Fibroblast of skin of abdomen (primary cell): ENCODE results near the gene CFAP97D1.
A peak's percentile ranks its signal among the peaks of the same experiment; 100 is the strongest.
"Not testable (repeated sequence)": the region's sequence is repeated elsewhere in the genome, so short reads cannot be mapped to it uniquely, and the experiment has no call there.

Experiments
- DNase-seq: peaks from one replicate; pipeline ENCODE4 v3.0.0-alpha.2; 2013

Gene CFAP97D1

GRCh38 chr17:43768382-43768781, 11.9 kb upstream of the CFAP97D1 start:
- no peak for DNase-seq

- DNase-seq = no peak
These were observed 11.3 kb upstream of the CFAP97D1 start for GRCh38 chr17:43768943-43769342.

GRCh38 chr17:43769426-43769825, 10.8 kb upstream of the CFAP97D1 start:
- no peak for DNase-seq

- no peak for DNase-seq
These were observed 10.4 kb upstream of the CFAP97D1 start for GRCh38 chr17:43769859-43770258.

GRCh38 chr17:43770957-43771356, 9.3 kb upstream of the CFAP97D1 start:
- DNase-seq = no peak

- no peak for DNase-seq
These were observed 8.8 kb upstream of the CFAP97D1 start for GRCh38 chr17:43771463-43771862.

- DNase-seq = no peak
These were observed 7.2 kb upstream of the CFAP97D1 start for GRCh38 chr17:43772877-43773648.

- DNase-seq = no peak
These were observed 5.7 kb upstream of the CFAP97D1 start for GRCh38 chr17:43774304-43775250.

GRCh38 chr17:43778337-43779144, 1.7 kb upstream of the CFAP97D1 start, which contains the start of gene DUSP3:
TSS of gene DUSP3 (minus strand) at chr17:43778977. CDS start at chr17:43778924, 53 bp downstream.
- DNase-seq = peak; percentile 87

GRCh38 chr17:43779145-43780125, 800 bp upstream of the CFAP97D1 start:
- peak; percentile 17 for DNase-seq

- no peak for DNase-seq
These were observed 2.9 kb downstream of the CFAP97D1 start for GRCh38 chr17:43782913-43783680.

- peak; percentile 93 for DNase-seq
These were observed 3.8 kb downstream of the CFAP97D1 start for GRCh38 chr17:43784068-43784467.

GRCh38 chr17:43784628-43785101, 4.4 kb downstream of the CFAP97D1 start:
- peak; percentile 80 for DNase-seq

- no peak for DNase-seq
These were observed 7.5 kb downstream of the CFAP97D1 start for GRCh38 chr17:43787728-43788127.

- no peak for DNase-seq
These were observed 8.3 kb downstream of the CFAP97D1 start for GRCh38 chr17:43788540-43788939.

- no peak for DNase-seq
These were observed 9.2 kb downstream of the CFAP97D1 start for GRCh38 chr17:43789482-43789881.

GRCh38 chr17:43790311-43790940, 10.2 kb downstream of the CFAP97D1 start:
- DNase-seq = no peak

GRCh38 chr17:43791589-43791988, 11.4 kb downstream of the CFAP97D1 start:
- DNase-seq = peak; percentile 38

- DNase-seq = not testable (repeated sequence)
These were observed 12.4 kb downstream of the CFAP97D1 start for GRCh38 chr17:43792668-43793067.

GRCh38 chr17:43798024-43798423, 17.8 kb downstream of the CFAP97D1 start:
- not testable (repeated sequence) for DNase-seq
